Measurements from ENCODE around the gene SNORC.

Gene SNORC

DNA sequence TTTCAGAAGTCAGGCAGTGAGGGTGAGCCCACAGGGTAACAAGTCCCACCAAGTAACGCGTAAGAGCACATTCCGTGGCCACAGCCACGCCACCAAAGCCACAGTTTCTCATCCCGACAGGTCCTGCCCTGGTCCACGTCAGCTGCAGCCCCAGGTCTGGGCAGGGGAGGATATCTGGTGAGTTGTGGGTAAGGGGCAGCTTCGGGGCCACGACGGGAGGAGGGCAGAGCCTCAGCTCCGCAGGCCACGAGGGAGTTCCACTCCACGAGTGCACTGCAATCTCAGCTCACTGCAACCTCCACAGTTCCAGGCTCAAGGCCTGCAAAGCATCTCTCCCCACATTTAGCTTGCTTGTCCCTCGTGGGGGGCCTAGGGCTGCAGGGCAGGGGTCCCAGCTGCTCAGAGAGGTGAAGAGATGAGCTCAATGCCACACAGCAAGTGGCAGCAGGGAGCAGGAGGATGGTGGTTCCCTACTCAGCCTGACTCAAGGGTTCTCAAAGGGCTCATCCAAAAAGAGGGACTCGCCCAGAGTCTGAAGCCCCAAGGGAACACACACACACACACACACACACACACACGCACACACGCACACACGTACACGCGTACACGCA is 12.5 kb downstream of the SNORC start:
- DNase-seq (ENCODE audit: low spot score), result no peak

DNA sequence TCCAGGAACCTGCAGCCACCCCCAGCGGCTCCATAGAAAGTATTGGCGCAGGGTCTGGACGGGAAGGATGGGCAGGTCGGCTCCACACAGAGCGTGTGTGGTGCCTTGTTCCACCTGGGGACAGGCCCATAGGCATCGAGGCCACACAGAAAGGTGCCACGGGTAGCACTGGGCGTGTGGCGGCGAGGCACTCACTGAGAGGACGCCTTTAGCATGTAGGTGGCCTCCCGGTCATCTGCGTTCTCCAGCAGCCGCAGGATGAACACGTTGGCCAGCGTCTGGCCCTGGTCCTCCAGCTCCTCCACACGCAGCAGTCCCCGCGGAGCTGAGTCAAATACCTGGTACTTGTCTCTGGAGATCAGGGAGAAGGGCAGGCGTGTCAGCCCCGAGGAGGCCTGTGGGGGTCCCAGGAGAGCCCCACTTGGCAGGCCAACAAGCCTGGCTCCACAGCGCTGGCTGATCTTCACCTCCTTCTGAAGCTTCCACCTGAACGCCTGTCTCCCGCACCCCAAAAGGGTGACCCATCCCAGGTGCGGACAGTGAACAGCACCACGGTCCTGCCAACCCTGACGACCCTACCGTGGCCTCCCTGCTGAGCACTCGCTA is 13.2 kb downstream of the SNORC start:
- no peak for DNase-seq (ENCODE audit: low spot score)

DNA sequence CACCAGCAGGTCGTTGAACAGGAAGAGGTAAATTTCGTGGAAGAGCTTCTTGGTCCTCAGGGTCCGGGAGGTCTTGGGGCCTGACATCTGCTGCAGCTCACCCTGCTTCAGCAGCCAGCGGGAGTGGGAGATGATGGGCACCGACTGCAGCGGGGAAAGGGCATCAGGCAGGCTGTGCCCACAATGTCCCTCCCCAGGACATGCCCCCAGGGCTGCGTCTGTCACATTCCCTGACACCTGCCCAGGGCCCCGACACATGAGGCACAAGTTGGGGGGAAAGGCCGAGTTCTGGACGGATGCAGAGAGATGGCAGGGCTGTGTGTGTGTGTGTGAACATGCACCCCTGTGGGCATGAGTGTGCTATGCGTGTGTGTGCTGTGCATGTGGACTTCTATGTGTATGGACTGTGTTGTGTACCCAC is 13.9 kb downstream of the SNORC start:
- DNase-seq (ENCODE audit: low spot score), result no peak

DNA sequence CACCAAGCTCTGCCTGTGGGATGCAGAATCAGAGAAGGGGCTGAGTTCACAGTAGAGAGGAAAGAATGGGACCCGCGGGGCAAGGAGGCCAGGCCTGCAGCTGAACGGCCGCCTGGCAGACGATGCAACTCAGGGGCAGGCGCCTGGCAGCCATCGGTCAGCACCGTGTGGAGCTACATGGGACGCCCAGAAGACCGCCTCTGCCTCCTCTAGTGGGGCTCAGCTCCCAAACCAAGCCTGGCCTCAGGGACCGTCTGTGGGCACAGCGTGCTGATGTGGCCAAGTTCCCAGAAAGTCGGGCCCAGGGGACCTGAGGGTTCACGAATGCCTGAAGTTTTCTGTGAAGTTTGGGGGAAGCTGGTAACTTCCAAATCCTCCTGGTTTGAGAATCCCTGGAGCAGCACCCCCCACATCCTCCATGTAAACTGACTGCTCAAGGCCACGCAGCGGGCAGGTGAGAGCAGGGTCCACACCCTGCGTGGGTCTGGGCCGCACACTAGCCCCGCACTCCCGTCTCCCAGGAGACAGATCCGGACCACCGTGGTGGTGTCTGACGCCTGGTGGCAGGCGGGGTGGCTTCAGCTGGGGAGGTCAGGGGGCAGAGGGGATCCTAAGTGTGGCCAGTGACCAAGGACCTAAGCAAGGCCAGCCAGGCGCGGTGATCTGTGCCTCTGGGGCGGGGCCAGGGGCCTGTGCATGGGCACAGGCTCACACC is 14.6 kb downstream of the SNORC start:
- no peak for DNase-seq (ENCODE audit: low spot score)

DNA sequence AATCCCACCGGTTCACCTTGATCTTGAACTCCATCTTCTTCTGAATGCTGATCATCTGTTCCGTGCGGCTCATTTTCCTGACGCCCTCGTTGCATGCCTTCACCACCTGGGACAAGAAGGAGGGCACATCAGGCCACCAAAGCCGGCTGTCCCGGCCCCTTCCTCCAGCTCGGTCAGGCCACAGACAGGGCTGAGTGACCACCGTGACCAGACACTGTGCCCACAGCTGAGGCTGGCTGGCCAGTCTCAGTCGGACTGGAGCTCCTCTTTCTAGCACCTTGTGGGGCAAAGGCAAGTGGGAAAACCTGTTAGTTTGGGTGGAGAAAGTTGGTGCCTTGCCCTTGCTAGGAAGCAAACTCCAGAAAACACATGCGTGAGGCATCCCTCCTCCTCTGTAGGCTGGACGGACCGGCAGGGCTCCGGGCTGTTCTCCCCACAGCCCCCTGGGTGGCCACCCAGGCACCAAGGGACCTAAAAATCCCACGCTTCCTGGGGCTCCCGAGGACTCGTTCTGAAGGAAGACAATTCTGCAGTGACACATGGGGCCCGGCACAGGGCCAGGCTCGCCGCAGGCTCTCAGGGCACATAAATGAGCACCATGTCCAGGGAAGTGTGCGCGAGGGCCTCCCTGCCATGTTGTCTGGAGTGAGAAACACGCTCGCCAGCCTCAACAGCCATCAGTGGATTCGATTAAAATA is 15.3 kb downstream of the SNORC start:
- DNase-seq (ENCODE audit: low spot score), result no peak

DNA sequence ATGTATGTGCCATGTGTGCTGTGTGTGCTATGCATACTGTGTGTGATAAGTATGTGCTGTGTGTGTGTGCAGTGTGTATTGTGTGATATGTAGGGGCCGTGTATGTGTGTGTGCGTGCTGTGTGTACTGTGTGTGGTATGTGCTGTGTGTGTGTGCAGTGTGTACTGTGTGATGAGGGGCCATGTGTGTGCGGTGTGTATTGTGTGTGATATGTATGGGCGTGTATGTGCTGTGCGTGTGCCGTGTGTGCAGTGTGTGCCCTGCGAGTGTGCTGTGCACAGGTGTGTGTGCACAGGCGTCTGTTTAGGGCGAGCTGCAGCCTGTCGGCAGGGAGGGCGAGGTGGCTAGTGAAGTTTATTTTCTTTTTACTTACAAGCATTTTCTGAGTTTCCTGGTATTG is 16.1 kb downstream of the SNORC start:
- no peak for DNase-seq (ENCODE audit: low spot score)

DNA sequence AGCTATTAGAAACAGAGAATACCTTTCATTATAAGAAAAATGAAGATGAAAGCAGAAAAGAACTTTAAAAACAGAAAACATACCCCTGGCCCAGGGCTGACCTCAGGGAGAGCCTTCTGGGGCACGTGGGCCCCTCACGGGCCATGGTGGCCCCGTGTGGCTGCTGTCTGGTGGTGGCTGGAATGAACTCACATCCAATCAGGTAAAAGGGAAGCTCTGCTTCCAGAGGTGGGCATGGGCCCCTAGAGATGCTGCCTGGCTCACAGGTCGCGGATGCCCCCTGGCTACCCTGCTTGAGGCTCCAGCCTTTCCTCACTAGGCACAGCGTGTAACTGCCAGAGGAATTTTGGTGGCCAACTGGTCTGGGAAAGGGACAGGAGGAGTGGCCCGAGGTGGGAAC is 16.6 kb downstream of the SNORC start:
- no peak for DNase-seq (ENCODE audit: low spot score)

DNA sequence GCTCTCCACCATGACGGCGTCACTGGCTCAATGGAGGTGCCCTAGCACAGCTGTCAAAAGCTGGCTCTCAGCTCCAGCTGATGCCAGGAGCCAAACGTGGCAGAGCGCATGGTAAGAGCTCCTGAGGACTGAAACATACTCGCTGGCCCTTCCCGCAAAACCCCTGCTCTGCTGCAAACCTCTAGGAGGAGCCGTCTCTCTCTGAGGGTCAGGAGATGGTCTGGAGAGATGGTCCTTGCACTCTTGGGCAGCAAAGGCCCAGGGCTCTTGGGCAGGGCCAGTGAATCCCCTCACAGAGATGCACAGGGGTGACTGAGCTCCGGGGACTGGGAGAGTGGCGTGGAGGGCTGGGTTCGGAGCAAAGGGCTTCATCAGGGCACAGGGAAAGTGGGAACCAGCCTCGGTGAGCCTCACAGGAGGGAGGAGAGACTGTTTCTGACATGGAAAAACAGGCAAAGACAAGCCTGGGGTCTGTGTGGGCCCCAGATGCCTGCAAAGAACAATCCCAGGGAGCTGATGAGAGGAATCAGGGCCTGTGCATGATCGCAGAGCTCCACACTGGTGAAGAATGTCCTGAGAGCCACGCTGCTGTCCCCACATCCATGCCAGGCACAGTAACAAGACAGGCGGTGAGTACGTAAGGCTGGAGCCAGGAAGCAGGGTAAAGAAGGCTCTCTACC is 17.2 kb downstream of the SNORC start:
- DNase-seq (ENCODE audit: low spot score), result no peak

DNA sequence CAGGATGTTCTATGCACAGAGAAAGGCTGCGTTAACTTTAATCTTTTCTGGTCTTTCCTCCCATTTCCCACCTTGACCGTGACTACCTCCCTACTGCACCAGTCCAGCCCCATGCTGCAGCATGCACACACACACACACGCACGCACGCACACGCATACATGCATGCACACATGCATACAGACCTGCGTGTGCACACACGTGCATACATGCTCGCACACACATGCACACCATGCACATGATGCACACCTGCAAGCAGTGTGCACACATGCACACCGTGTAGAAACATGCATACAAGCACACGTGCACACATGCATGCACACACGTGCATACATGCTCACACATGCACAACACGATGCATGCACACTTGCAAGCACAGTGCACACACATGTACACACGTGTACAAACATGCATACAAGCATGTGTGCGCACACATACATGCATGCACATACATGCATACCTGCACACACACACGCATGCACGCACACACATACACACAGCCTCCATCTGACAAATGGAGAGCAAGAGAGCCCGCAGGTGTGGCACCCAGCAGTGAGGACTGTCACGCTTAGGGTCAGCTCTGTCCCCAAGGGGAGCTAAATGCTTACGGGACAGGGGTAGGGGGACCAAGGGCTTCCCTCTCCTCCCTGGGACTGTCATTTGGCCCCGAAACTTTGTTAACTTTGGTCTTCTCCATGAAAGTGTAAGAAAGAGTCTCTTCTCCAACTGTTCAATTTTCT is 18.2 kb downstream of the SNORC start:
- no peak for DNase-seq (ENCODE audit: low spot score)

DNA sequence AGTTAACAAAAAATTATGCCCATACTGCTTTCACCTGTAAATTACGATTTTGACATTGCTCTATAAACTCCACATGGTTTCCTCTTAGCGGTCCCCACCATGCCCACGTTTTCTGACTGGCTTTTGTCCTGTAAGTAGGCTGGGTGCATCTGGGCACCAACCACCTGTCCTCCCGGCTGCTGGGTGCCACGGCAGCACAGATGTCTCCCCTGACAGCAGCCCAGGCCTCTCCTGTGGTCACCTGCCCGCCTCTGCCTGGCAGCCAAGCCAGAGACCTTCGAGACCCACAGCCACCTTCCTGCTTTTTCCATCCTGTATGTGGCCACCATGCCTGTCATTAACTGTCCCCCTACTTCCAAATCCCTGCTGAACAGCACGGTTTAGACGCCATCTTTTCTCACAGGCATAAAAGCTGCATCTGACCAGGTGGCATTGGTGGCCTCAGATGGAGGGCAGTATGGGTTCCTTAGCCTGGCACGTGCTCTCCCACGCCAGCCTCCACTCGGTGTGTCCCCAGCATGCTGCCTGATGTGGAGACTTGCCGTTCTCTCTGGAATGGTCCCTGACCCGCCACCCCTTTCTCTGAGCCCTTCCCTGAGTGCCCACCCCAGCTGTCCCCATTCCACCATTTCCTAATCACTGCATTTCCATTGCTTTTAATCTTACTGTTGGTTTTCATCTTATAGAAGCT is 18.9 kb downstream of the SNORC start:
- DNase-seq (ENCODE audit: low spot score), result no peak

DNA sequence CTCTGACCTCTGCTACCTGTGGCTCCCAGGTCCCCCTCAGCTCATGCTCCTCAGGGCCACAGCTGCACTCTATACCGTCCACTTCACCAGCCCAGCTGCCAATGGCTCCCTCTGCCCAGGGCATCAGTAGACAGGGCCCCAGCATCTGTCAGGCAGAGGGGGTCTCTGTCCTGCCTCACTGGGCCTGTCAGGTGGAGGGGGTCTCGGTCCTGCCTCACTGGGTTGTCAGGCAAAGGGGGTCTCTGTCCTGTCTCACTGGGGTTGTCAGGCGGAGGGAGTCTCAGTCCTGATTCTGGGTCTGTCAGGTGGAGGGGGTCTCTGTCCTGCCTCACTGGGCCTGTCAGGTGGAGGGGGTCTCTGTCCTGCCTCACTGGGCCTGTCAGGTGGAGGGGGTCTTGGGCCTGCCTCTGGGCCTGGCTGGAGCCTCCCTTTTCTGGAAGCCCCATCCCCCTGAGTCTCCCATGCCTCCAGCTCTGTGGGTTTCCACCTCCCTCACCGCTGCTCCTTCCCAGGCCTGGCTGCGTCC is 19.9 kb downstream of the SNORC start:
- DNase-seq (ENCODE audit: low spot score), result no peak

DNA sequence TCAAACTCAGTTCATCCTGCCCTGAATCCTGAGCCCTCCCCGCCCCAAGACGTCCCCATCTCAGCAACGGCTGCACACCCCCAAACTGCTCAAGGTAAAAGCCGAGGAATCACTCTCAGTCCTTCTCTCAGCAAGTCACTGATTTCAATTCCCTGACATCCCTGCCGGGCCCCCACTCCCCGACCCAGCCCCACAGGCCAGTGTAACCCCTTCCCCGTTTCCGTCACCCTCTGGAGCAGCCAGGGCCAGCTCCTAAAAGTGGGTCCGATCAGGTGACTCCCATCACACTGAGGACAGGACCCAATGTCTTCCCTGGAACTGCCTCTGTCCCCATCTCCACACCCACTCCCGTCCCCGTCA is 20.5 kb downstream of the SNORC start:
- DNase-seq (ENCODE audit: low spot score), result no peak

DNA sequence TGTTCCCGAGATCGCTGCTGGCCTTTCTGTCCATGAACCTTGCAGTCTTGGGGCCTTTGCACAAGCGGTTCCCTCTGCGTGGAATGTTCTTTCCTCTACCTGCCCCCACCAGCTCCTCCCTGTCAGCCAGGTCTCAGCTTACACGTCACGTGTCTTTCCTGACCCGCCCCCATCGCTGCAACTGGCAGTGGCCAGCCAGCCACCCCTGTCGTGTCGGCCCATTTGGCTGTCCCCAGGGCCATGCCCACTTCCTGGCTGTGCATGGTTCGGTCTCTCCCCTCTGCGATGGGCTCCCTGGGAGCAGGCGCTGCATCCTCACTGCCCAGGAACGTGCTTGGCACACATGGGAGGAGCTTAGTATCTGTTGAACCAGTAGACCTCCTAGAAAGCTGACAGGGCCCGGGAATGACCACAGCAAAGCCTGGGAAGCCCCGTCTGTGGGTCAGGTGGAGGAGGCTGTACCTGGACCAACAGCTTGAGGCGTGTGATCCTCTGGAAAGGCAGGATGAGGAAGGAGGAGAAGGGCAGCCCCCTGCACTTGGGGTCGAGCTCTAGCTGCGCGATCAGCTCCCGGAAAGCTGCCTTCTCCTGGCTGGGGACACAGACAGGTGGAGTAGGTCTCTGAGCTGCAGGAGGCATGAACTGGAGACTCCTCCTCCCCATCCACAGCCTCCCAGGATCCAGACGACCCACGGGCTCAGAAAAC is 21.0 kb downstream of the SNORC start:
- DNase-seq (ENCODE audit: low spot score), result no peak

DNA sequence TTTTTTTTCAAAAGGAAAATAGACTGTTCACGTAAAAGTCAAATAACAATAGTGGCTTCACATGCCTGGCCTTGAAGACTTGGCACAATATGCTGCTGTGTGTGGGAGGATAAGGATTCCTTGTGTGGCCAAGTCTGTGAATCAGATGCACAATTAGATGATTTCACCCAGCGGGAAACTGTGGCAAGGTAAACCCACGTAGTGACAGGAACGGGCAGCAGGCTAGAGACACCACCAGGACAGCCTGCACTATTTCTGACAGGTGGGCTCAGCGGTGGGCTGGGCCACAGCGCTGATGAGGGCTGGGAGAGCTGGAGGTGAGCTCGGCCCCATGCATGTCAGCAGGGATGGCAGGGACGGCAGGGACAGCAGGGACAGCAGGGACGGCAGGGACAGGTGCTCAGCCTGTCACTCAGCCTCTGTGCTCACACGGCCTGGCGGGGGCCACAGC is 21.6 kb downstream of the SNORC start:
- no peak for DNase-seq (ENCODE audit: low spot score)

DNA sequence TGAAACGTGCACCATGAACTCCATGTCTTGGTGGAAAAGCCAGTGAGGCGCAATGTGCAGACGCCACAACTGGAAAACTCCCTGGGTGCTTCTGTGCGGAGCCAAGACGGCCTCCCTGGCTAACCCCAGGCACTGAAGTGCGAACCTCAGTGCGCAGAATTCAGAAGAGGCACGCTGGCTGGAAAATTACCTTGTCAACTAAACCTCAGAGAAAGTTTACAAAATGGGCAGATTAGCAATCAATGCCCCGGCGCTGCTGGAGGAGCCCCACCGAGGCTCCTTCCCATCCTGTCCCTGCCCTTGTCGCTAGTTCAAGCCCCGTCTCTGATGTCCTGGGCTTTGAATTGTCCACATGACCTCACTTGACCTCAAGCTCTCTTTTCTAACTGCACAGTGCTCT is 22.2 kb downstream of the SNORC start:
- no peak for DNase-seq (ENCODE audit: low spot score)

DNA sequence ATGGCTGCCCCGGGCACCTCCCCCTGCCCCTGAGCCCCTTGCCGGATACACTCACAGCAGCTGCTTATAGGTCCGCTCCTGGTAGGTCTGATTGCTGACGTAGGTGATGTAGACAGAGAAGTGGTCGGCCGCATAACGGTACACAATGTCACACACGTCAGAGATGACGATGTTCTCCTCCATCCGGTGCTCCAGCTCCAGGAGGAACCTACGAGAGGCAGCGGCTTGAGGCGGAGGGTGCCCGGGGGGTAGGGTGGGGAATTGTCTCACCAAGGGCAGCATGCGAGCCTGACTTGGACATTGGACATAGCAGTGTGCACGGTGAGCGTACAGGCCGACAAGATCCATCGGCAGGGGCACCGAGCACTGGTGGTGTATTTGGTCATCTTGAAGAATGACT is 22.8 kb downstream of the SNORC start:
- DNase-seq (ENCODE audit: low spot score), result no peak

DNA sequence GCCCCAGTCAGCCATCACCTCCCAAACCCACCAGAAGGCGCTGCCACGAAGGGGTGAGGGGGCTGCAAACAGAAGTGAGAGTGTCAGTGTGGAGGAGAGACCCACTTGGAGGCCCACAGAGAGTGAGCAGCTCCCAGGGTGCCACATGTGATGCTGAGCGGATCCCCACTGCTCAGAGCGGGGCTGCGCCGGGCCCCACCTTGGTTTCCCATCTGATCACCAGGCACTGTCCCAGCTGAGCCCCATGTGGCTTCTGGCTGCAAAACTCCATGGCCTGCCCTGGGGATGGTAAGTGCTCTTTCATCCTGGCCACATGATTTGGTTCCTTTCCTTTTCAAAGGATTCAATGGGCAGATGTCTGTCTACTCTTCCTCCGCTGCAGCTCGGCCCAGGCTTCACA is 23.8 kb downstream of the SNORC start:
- no peak for DNase-seq (ENCODE audit: low spot score)

DNA sequence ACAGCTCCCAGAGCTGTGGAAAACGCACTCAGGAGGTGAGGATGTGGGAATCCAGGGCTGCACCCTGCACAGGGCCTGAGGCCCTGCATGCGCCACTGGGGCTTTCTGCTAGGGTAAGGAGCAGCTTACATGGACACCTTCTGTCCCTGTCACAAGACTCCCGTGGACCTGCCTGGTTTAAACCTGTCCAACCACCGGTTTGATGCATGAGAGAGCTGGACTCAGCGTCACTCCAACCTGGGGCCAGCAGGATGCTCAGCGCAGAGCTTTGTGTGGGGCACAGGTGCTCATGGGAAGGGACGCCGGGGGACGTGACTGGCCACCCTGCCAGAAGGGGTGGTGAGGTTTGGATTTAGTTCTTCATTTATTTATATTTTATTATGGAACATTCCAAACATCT is 24.2 kb downstream of the SNORC start:
- DNase-seq (ENCODE audit: low spot score), result no peak

DNA sequence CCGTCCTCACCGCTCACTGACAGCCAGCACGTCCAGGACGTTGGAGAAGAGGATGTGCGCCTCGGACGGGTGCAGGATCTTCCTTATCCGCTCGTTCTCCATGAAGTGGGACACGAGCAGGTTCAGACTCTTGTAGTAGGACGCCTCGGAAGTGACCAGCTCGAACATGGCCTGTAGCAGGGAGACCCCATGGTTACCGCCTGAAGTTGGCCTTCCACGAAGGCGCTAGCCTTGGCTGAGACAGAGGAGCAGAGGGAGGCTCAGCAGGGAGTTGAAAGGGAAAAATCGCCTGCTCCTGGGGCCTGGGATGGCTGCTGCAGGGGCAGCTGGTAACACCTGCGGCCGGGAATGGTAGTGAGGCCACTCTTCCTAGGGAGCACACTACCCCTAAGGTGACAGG is 24.7 kb downstream of the SNORC start:
- DNase-seq (ENCODE audit: low spot score), result no peak

DNA sequence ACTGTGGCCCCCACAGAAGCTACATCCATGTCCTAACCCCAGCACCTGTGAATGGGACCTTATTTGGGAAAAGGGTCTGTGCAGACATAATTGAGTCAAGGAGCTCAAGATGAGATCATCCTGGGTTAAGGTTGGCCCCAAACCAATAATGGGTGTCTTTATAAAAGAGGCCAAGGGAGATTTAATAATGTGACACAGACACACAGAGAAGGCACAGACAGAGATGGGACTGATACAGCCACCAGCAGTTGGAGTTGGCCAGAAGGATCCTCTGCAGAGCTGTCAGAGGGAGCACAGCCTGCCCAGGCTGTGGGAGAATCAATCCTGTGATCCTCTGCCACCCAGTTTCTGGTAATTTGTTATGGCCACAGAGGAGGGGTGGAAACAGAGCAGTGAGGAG is 26.0 kb downstream of the SNORC start:
- no peak for DNase-seq (ENCODE audit: low spot score)
